Measurements from ENCODE around the gene ALB.

Gene ALB

GRCh38 chr4:73421708-73422457 is 17.8 kb downstream of the ALB start:
- TF ChIP-seq, protein P1, sequence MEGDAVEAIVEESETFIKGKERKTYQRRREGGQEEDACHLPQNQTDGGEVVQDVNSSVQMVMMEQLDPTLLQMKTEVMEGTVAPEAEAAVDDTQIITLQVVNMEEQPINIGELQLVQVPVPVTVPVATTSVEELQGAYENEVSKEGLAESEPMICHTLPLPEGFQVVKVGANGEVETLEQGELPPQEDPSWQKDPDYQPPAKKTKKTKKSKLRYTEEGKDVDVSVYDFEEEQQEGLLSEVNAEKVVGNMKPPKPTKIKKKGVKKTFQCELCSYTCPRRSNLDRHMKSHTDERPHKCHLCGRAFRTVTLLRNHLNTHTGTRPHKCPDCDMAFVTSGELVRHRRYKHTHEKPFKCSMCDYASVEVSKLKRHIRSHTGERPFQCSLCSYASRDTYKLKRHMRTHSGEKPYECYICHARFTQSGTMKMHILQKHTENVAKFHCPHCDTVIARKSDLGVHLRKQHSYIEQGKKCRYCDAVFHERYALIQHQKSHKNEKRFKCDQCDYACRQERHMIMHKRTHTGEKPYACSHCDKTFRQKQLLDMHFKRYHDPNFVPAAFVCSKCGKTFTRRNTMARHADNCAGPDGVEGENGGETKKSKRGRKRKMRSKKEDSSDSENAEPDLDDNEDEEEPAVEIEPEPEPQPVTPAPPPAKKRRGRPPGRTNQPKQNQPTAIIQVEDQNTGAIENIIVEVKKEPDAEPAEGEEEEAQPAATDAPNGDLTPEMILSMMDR (IDR thresholded peaks at IDR 0.05; ENCODE audit: low read depth, low read length), result no peak
- no peaks in the 10 kb centered on the region for H3K36me3 ChIP-seq
- H3K9me3 ChIP-seq, result no peaks in the 10 kb centered on the region
- DNase-seq, result no peak
- H3K4me1 ChIP-seq, result no peaks in the 10 kb centered on the region
- no peak overlapping the region for H3K4me3 ChIP-seq (ENCODE audit: low read depth, low read length)
- no peaks in the 10 kb centered on the region for H3K27me3 ChIP-seq

GRCh38 chr4:73422458-73422752 is 18.3 kb downstream of the ALB start:
- DNase-seq, result no peak
- Histone ChIP-seq H3K9me3 (no peaks in the 10 kb centered on the region), H3K36me3 (no peaks in the 10 kb centered on the region), H3K4me3 (ENCODE audit: low read depth, low read length) (no peak overlapping the region), H3K27me3 (no peaks in the 10 kb centered on the region), H3K4me1 (no peaks in the 10 kb centered on the region)
- TF ChIP-seq, protein P1 (IDR thresholded peaks at IDR 0.05; ENCODE audit: low read depth, low read length), result no peak

DNA sequence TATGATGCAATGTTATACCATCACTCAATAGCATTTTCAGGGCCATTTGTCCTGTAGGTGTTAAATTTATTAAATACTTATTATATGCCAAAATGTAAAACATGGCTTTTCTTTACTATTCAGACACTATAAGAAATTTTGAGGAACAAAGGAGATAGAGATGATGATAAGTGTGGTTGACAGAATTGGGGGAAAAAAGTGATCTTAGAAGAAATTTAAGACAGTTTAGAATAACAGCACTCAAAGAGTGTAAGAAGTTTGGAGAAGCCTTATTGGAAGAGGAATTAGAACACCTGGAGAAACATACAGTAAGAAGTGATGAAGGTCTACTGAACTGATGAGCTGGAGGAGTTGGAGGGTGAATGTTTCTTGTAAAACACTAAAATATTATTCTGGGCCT is 19.1 kb downstream of the ALB start:
- no peaks in the 10 kb centered on the region for H3K27me3 ChIP-seq
- no peaks in the 10 kb centered on the region for H3K9me3 ChIP-seq
- H3K36me3 ChIP-seq, result no peaks in the 10 kb centered on the region
- TF ChIP-seq, protein P1 (IDR thresholded peaks at IDR 0.05; ENCODE audit: low read depth, low read length), result no peak
- H3K4me3 ChIP-seq (ENCODE audit: low read depth, low read length), result no peak overlapping the region
- no peaks in the 10 kb centered on the region for H3K4me1 ChIP-seq
- no peak for DNase-seq

GRCh38 chr4:73426666-73427065 is 22.6 kb downstream of the ALB start:
- TF ChIP-seq, protein P1 (IDR thresholded peaks at IDR 0.05; ENCODE audit: low read depth, low read length), result no peak
- Histone ChIP-seq H3K27me3 (no peaks in the 10 kb centered on the region), H3K4me3 (ENCODE audit: low read depth, low read length) (no peak overlapping the region), H3K4me1 (no peaks in the 10 kb centered on the region), H3K36me3 (no peaks in the 10 kb centered on the region), H3K9me3 (no peaks in the 10 kb centered on the region)
- DNase-seq, result no peak

- no peak for DNase-seq
- H3K4me3 ChIP-seq (ENCODE audit: low read depth, low read length), result no peak overlapping the region
- no peaks in the 10 kb centered on the region for H3K36me3 ChIP-seq
- no peaks in the 10 kb centered on the region for H3K27me3 ChIP-seq
- no peaks in the 10 kb centered on the region for H3K9me3 ChIP-seq
- TF ChIP-seq, protein P1 (IDR thresholded peaks at IDR 0.05; ENCODE audit: low read depth, low read length), result no peak
- H3K4me1 ChIP-seq, result no peaks in the 10 kb centered on the region
Measured at GRCh38 chr4:73429118-73429517, 25.0 kb downstream of the ALB start.

DNA sequence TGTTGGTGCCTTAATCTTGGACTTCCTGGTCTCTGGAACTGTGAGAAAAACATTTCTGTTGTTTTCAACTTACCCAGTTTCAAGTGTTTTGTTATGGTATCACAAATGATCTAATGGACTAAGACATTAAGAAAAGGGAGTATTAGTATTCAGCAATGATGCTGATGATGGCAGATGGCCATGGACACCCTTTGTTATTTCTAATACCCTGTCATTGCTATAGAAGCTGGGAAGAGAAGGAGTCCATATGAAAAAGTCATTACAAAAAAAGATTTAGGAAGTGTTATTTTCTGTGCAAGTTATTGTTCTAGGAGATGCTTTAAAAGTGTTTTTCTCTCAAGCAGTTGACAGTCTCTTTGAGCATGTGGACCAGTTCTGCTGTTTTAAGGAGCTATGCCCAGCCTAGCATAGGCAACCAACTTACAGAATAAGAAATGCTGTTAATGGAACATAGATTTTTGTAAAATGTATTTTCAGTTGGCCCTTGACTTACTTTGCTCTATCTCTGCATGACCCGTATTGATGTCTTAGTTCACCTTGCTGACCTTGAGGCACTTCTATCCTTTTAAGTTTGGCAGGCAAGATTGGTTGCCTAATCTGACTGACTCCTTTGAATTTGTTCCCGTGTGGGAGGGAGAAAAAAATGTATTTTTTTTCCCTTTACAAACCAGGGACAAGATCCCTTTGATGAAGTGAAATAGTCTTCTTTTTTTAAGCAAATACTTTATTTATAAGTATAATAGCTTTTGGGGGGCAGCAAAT is 25.9 kb downstream of the ALB start:
- Histone ChIP-seq H3K4me3 (ENCODE audit: low read depth, low read length) (no peak overlapping the region), H3K9me3 (no peaks in the 10 kb centered on the region), H3K27me3 (no peaks in the 10 kb centered on the region), H3K36me3 (no peaks in the 10 kb centered on the region), H3K4me1 (no peaks in the 10 kb centered on the region)
- TF ChIP-seq, protein P1 (IDR thresholded peaks at IDR 0.05; ENCODE audit: low read depth, low read length), result no peak
- DNase-seq, result no peak
